ENCODE measurements around the gene SGK1. TPM values are rescaled to one million over a fixed set of nuclear protein-coding genes. Genes with fewer than 3 reads are reported as not detected.
"Not testable (repeated sequence)": the region's sequence is repeated elsewhere in the genome, so short reads cannot be mapped to it uniquely, and the experiment has no call there.

The SGK1 gene
- total RNA-seq, 2 donors from 2014 or later, result 30.7 to 44.6 TPM

DNA sequence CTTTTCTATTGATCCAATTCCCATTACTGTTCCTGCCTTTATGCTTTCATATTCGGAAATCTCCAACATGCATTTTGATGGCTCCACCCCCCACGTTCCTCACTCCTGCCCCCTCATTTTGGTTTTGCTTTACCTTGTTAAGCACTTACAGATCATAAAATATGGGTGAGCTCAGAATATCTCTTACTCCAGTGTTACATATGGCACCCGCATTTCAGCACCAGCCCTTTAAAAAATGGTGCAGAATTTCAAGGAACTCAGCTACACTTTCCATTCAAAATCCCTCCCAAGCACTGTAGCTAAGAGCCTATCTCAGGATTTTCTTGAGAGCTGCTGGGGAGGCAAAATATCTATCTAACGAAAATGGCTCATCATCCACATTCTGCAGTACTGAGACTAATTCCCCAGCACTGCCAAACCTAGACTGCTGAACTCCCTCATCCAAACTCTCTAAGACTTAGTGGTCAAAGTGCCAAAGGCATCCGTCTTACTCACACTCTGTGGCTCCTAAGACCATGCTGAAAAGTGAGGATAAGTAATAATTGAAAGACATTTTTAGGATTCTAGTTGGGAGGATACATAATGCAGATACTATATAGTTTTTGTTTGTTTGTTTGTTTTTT is 7.8 kb downstream of the SGK1 start:
- Mint-ChIP-seq H3K4me3 (no peak overlapping the region), H3K9me3 (no peaks in the 10 kb centered on the region), H3K4me1 (ENCODE audit: low read depth) (peaks cover 6% of the 10 kb centered on the region), H3K36me3 (ENCODE audit: insufficient read depth in 2 of 2) (no peaks in the 10 kb centered on the region), H3K27ac (no peak overlapping the region), H3K27me3 (ENCODE audit: low read depth) (no peaks in the 10 kb centered on the region)
- ATAC-seq (replicated peaks in 1 of 2) (no peak), DNase-seq (no peak)

DNA sequence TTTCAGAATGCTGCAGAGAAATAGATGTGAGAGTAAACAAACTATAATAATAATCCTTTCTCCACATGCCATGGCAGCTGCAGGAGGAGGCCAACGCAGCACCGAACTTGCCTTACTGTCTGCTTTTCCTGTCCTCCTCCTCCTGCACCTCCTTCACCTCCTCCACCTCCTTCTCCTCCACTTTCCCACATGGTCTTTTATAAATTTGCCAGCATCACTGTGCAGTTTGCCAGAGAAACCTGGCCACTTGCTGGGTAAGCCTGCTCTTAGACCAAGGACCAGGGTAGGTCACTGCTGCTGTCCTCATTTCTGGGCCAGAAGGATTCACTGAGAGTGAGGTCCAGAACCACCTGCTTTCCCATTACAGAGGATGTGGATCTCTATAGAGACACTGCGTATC is 8.7 kb downstream of the SGK1 start:
- Mint-ChIP-seq H3K9me3 (no peaks in the 10 kb centered on the region), H3K27me3 (ENCODE audit: low read depth) (no peaks in the 10 kb centered on the region), H3K4me3 (no peak overlapping the region), H3K4me1 (ENCODE audit: low read depth) (peaks cover 6% of the 10 kb centered on the region), H3K36me3 (ENCODE audit: insufficient read depth in 2 of 2) (no peaks in the 10 kb centered on the region), H3K27ac (no peak overlapping the region)
- no peak for ATAC-seq (replicated peaks in 1 of 2)
- DNase-seq, result no peak

DNA sequence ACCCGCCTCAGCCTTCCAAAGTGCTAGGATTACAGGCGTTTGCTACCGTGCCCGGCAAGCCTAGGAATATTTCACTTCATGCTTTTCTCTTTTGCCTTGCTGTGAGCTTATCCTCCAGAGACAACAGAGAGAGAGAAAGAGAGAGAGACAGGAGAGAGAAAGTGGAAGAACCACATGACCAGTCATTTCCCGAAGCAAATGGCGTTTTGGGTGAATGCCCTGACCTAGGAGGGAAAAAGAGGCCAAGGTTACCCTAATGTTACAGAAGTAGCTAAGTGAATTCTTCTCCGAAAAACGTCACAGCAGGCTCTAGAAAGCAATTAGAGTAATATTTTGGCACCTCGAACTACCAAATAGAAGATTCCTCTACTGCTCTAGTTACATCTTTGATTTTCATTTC is 9.1 kb downstream of the SGK1 start:
- Mint-ChIP-seq H3K9me3 (no peaks in the 10 kb centered on the region), H3K4me3 (no peak overlapping the region), H3K4me1 (ENCODE audit: low read depth) (peaks cover 6% of the 10 kb centered on the region), H3K36me3 (ENCODE audit: insufficient read depth in 2 of 2) (no peaks in the 10 kb centered on the region), H3K27me3 (ENCODE audit: low read depth) (no peaks in the 10 kb centered on the region), H3K27ac (no peak overlapping the region)
- DNase-seq (no peak), ATAC-seq (replicated peaks in 1 of 2) (no peak)

DNA sequence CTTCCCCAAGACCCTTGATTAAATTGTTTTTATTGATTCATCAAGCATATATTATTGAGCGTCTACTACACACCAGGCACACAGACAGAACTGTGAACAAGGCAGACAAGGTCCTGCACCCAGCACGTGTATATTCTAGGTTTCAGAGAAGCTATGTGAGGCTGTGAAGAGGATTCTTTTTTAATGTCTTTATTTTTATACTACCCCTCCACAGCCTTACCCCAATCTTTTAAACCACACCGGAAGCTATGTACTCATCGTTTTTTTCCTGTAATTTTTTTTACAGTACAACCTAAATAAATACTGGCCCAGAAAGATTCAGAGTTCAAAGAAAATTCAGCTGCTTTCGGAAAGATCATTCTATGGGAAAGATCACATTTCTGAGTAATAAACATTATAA is 10.0 kb downstream of the SGK1 start:
- H3K4me3 Mint-ChIP-seq, result no peak overlapping the region
- H3K27me3 Mint-ChIP-seq (ENCODE audit: low read depth), result no peaks in the 10 kb centered on the region
- no peaks in the 10 kb centered on the region for H3K4me1 Mint-ChIP-seq (ENCODE audit: low read depth)
- no peaks in the 10 kb centered on the region for H3K36me3 Mint-ChIP-seq (ENCODE audit: insufficient read depth in 2 of 2)
- ATAC-seq (replicated peaks in 1 of 2) (no peak), DNase-seq (no peak)
- H3K27ac Mint-ChIP-seq, result peak overlapping the region; percentile 69
- no peaks in the 10 kb centered on the region for H3K9me3 Mint-ChIP-seq

DNA sequence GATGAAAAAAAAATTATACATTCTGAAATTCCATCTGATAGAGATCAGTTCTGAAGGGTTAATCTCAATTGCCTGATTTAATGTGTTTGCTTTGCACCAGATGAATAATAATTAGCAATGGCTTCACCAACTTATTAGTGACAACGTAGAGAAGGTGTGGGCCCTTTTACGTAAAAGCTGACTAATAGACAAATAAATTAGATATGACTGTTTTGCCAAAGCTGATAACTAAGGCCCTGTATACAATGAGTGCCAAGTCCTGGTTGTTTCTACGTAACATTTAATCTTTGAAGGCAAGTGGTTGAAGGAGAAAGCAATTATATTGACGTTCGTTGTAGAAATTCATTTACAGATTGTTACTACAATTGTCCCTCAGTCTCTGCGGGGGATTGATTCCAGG is 10.8 kb downstream of the SGK1 start:
- H3K9me3 Mint-ChIP-seq, result peaks cover 0 to 2% of the 10 kb centered on the region in 2 donors
- H3K27ac Mint-ChIP-seq, result no peak overlapping the region
- no peaks in the 10 kb centered on the region for H3K36me3 Mint-ChIP-seq (ENCODE audit: insufficient read depth in 2 of 2)
- no peak for ATAC-seq (replicated peaks in 1 of 2)
- no peak overlapping the region for H3K4me3 Mint-ChIP-seq
- DNase-seq, result no peak
- H3K27me3 Mint-ChIP-seq (ENCODE audit: low read depth), result no peaks in the 10 kb centered on the region
- no peaks in the 10 kb centered on the region for H3K4me1 Mint-ChIP-seq (ENCODE audit: low read depth)

DNA sequence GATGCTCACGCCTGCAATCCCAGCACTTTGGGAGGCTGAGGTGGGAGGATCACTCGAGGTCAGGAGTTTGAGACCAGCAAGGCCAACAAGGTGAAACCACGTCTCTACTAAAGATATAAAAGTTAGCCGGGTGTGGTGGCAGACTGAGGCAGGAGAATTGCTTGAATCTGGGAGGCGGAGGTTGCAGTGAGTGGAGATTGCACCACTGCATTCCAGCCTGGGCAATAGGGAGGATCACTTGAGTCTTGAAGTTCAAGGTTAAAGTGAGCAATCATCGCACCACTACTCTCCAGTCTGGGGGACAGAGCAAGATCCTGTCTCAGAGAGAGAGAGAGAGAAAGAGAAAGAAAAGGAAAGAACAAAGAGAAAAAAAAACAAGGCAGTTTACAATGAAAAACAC is 13.5 kb downstream of the SGK1 start:
- not testable (repeated sequence) for H3K4me3 Mint-ChIP-seq

DNA sequence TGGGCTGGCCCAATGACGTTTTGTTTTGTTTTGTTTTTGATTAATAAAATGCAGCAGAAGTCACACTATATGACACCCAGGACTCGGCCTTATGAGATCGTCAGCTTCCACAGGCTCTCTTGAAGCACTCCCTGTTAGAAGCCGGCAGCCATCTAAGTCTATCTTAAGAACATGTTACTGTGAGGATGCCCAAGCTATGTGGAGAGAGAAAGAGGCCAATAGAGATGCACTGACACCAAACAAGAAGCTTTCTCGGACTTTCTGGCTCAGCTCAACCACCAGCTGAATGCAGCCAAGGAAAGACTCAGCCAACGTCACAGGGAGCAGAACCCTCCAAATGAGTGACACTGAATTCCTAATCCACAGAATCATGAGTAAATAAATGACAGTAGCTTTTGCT is 14.0 kb downstream of the SGK1 start:
- Mint-ChIP-seq H3K4me1 (ENCODE audit: low read depth) (no peaks in the 10 kb centered on the region), H3K27ac (no peak overlapping the region), H3K4me3 (no peak overlapping the region), H3K36me3 (ENCODE audit: insufficient read depth in 2 of 2) (no peaks in the 10 kb centered on the region), H3K27me3 (ENCODE audit: low read depth) (no peaks in the 10 kb centered on the region), H3K9me3 (peaks cover 0 to 2% of the 10 kb centered on the region in 2 donors)
- no peak for ATAC-seq (replicated peaks in 1 of 2)
- no peak for DNase-seq

More for the DNA sequence above, 13.5 kb downstream of the SGK1 start:
- H3K36me3 Mint-ChIP-seq (ENCODE audit: insufficient read depth in 2 of 2); ATAC-seq (replicated peaks in 1 of 2); H3K27me3 Mint-ChIP-seq (ENCODE audit: low read depth); H3K9me3 Mint-ChIP-seq; H3K4me1 Mint-ChIP-seq (ENCODE audit: low read depth); H3K27ac Mint-ChIP-seq; DNase-seq: not testable (repeated sequence)

DNA sequence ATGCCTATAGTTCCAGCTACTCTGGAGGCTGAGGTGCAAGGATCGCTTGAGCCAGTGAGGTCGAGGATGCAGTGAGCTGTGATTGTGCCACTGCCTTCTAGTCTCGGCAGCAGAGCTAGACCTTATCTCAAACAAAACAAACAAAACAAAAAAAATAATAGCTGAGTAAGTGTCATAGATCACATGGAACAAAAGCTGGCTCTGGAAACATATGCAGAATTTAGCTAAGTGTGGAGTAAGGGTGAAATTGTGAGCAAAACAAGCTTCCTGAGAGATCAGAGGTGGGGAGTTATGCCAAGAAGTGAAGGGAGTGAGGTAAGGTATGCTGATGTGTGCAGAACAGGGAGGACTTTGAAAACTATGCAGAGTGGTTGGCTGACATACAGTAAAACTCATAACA is 18.7 kb downstream of the SGK1 start:
- H3K27me3 Mint-ChIP-seq (ENCODE audit: low read depth), result no peaks in the 10 kb centered on the region
- DNase-seq, result no peak
- ATAC-seq (replicated peaks in 1 of 2), result no peak
- H3K36me3 Mint-ChIP-seq (ENCODE audit: insufficient read depth in 2 of 2), result no peaks in the 10 kb centered on the region
- H3K4me3 Mint-ChIP-seq, result no peak overlapping the region
- H3K27ac Mint-ChIP-seq, result no peak overlapping the region
- peaks cover 1 to 2% of the 10 kb centered on the region in 2 donors for H3K9me3 Mint-ChIP-seq
- no peaks in the 10 kb centered on the region for H3K4me1 Mint-ChIP-seq (ENCODE audit: low read depth)

DNA sequence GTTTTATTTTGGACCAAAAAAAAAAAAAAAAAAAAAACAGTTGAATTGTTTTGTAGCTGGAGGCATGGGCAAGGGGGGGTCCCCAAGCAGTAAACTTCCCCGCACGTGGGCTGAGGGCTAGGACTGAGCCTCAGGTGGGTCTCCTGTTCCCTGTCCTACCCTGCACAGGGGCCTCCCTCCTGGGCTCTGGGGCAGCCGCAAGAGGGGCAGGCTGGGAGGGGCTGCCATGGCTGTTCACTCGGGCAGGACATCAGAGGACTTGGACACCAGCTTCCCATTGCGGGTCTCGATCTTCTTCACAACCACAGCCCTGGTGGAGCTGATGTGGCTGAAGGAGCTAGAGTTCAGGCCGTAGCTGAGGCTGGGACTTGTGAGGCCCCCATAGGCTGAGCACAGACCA is 21.1 kb downstream of the SGK1 start:
- Mint-ChIP-seq H3K4me3 (no peak overlapping the region), H3K27me3 (ENCODE audit: low read depth) (no peaks in the 10 kb centered on the region), H3K27ac (no peak overlapping the region), H3K9me3 (peaks cover 0 to 1% of the 10 kb centered on the region in 2 donors), H3K4me1 (ENCODE audit: low read depth) (no peaks in the 10 kb centered on the region), H3K36me3 (ENCODE audit: insufficient read depth in 2 of 2) (no peaks in the 10 kb centered on the region)
- ATAC-seq (replicated peaks in 1 of 2), result no peak
- DNase-seq, result no peak

DNA sequence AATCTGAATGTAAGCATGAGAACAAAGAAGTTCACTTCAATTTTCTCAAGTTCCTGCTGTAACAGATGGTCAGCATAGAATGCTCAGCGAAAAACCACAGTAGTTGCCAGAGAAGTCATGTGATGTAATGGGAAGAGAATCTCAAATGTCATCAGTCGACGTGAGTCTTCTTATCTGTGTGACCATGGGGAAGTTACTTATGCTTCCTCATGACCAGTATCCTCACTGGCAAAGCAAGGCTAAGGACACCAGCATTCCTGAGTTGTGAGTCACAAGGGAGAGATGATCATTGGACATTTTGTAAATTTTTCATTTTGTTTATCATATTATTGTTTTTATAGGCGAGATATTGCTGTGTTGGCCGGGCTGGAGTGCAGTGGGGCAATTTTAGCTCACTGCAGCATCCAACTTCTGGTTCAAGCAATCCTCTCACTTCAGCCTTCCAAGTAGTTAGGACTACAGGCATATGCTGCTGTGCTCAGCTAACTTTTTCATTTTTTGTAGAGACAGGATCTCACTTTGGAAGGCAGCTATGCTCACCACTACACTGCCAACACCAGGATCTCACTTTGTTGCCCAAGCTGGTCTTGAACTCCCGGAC is 21.9 kb downstream of the SGK1 start:
- DNase-seq (no peak), ATAC-seq (replicated peaks in 1 of 2) (no peak)
- no peaks in the 10 kb centered on the region for H3K36me3 Mint-ChIP-seq (ENCODE audit: insufficient read depth in 2 of 2)
- peaks cover 0 to 1% of the 10 kb centered on the region in 2 donors for H3K9me3 Mint-ChIP-seq
- no peaks in the 10 kb centered on the region for H3K27me3 Mint-ChIP-seq (ENCODE audit: low read depth)
- no peaks in the 10 kb centered on the region for H3K4me1 Mint-ChIP-seq (ENCODE audit: low read depth)
- no peak overlapping the region for H3K27ac Mint-ChIP-seq
- no peak overlapping the region for H3K4me3 Mint-ChIP-seq

DNA sequence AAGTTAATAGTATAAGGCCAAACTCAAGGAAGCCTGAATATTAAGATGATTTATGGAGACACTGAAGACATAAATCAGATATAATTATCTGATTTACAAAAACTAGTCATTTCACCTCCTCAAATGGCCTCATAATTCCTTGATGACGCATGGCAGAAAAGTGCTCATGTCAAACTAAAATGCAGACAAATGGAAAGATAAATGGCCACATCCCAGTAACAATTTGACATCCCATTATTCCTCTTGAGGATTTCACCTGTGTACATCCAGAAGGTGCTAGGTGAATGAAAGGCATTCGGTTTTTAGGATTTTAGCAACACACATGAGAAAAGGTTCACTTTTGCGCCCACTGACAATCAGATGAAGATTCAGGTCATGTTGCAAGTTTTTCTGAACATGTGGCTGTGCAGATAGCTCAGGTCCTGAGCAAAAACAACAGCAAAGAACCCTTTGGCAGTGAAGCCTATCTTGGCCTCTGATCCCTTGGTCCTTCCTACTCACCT is 24.2 kb downstream of the SGK1 start:
- H3K4me1 Mint-ChIP-seq (ENCODE audit: low read depth), result peaks cover 6% of the 10 kb centered on the region
- no peak overlapping the region for H3K4me3 Mint-ChIP-seq
- DNase-seq (no peak), ATAC-seq (replicated peaks in 1 of 2) (no peak)
- no peaks in the 10 kb centered on the region for H3K27me3 Mint-ChIP-seq (ENCODE audit: low read depth)
- H3K36me3 Mint-ChIP-seq (ENCODE audit: insufficient read depth in 2 of 2), result no peaks in the 10 kb centered on the region
- H3K9me3 Mint-ChIP-seq, result peaks cover 0 to 1% of the 10 kb centered on the region in 2 donors
- H3K27ac Mint-ChIP-seq, result no peak overlapping the region

DNA sequence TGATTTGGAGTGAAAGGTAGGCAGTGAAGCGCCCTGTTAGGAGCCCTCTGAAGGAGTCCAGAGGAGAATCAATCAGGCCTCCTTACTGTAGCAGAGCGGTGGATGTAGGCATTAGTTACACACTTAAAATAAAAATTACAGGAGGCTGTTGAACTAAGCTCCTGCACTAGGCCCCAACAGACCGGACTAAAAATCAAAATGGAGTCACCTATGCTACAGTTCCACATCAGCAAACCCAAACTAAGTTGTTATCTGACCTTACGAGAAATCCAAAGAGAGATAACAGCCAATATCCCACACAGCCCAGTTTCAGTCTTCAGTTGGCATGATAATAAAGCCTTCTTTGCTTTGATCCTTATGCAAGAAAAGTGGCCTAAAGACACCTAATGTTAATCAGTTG is 26.8 kb downstream of the SGK1 start:
- peaks cover 0 to 1% of the 10 kb centered on the region in 2 donors for H3K9me3 Mint-ChIP-seq
- no peaks in the 10 kb centered on the region for H3K27me3 Mint-ChIP-seq (ENCODE audit: low read depth)
- H3K4me3 Mint-ChIP-seq, result no peak overlapping the region
- DNase-seq (no peak), ATAC-seq (replicated peaks in 1 of 2) (no peak)
- no peaks in the 10 kb centered on the region for H3K36me3 Mint-ChIP-seq (ENCODE audit: insufficient read depth in 2 of 2)
- H3K4me1 Mint-ChIP-seq (ENCODE audit: low read depth), result peaks cover 18% of the 10 kb centered on the region
- H3K27ac Mint-ChIP-seq, result no peak overlapping the region

DNA sequence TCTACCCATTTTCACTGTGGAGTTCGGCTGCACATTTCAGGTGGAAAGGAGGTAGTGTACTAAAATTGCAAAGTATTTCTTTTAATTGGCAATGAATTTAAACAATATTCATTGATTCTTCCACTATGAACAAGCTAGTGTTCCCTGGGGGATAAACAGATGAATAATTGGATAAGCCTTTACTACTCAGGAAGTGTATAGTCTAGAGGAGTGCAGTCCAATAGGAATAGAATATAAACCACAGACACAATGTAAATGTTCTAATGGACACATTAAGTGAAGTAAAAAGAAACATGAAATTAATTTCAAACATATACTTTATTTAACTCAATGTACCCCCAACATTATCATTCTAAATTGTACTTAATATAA is 28.7 kb downstream of the SGK1 start:
- H3K27me3 Mint-ChIP-seq (ENCODE audit: low read depth), result no peaks in the 10 kb centered on the region
- peaks cover 24% of the 10 kb centered on the region for H3K4me1 Mint-ChIP-seq (ENCODE audit: low read depth)
- H3K9me3 Mint-ChIP-seq, result no peaks in the 10 kb centered on the region
- H3K27ac Mint-ChIP-seq, result peak overlapping the region; percentile 98
- ATAC-seq (replicated peaks in 1 of 2) (no peak), DNase-seq (no peak)
- peak overlapping the region; percentile 64 to 81 for H3K4me3 Mint-ChIP-seq
- H3K36me3 Mint-ChIP-seq (ENCODE audit: insufficient read depth in 2 of 2), result no peaks in the 10 kb centered on the region

Data from activated T-cell treated with anti-CD3 and anti-CD28 coated beads, Interleukin-2, amount 50 U/mL, for 72 hours (primary cell).